GM19035 (cell line): ENCODE data around the gene ANKRD28.
A peak's percentile ranks its signal among the peaks of the same experiment; 100 is the strongest.
"Not testable (repeated sequence)": the region's sequence is repeated elsewhere in the genome, so short reads cannot be mapped to it uniquely, and the experiment has no call there.

Source experiments
- ATAC-seq: cut with Tn5 transposase; IDR thresholded peaks from one replicate; pipeline ENCODE4 v1.9.1; 2021; ENCODE audit not compliant: unreplicated experiment

The ANKRD28 gene

DNA sequence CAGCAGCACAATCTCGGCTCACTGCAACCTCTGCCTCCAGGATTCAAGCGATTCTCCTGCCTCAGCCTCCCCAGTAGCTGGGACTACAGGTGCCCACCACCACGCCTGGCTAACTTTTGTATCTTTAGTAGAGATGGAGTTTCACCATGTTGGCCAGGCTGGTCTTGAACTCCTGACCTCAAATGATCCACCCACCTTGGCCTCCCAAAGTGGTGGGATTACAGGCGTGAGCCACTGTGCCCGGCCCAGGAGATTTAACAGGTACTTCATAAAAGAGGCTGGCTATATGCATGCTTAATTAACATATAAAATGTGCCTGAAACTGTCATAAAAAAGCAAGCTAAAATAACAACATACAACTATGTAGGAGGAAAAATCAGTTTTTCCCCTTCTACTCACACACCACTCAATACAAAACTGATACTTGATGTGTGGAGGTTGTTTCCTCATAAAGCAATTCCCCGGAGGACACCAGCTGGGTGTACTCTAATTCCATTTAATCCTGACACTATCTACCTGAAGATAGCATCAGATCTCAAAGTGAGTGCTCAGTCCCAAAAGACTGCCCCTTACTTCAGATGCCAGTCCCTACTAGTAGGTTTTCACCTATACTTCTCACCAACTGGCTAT lies 22.7 kb downstream of the ANKRD28 start:
- not testable (repeated sequence) for ATAC-seq

DNA sequence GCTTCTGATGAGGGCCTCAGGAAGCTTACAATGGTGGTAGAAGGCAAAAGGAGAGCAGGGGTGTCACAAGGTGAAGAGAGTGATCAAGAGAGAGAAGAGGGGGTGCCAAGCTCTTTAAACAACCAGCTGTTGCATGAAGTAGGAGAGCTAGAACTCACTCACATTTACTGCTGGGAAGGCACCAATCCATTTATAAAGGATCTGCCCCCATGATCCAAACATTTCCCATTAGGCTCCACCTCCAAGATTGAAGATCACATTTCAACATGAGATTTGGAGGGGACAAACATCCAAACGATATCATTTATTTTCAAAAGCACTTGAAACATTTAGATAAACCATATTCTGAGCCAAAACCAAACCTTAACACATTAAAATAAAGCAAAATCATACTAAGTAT lies 26.3 kb downstream of the ANKRD28 start:
- no peak for ATAC-seq

DNA sequence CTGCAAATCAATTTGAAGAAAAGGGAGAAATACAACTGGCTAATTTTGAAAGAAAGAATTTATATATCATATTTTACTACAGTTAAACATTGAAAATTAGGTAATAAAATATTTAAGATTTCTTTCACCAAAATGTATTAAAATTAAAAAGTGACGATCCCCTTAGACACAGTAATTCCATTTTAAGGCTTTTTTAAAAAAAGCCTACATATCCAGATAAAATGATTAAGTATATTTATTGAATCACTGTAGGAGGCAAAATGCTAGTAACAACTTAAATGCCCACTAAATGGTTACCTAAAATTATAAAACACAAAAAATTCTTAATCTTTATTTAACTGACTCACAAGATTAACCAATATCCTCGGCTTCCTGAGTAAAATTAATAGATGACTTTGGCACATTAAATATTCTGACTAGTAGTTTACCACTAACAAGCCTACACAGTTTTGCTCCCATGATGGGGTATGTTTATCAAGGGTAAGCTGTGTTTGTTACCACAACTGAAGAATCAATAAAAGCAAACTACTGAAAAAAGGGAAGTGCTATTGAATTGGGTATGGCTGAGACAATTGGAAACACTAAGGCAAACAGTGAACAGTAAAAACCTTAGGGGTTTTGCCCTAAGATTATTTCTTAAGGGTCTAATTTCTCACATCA lies 28.4 kb downstream of the ANKRD28 start:
- no peak for ATAC-seq

DNA sequence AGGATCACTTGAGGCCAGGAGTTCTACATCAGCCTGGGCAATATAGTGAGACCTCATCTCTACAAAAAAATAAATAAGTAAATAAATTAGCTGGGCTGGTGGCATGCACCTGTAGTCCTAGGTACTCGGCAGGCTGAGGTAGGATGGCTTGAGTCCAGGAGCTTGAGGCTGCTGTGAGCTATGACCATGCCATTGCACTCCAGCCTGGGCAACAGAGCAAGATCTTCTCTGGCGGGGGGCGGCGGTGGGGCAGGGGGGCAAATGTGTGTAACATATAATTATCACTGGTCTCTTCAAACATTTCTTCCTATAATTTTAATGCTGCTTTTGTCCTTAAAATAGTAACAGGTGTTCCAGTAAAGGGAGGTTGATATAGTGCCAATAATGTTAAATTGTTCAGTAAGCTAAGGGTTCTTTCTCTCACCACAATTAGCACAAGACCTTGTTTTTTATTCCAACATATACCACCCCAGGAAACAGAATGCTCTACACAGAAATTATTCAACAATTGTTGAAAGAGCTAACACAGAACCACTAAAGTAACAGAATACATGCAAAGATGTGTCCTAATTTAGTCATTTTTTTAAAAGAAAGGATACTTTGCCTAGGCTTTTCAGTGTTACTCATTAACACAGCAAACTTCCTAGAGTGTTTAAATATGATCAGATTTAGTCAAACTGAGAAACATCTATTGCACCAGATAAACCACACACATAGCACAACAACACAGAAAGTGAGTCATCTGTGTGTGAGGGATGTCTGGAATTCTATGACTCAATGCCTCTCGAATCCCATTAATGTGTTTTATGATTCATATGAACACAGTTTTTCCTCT lies 29.1 kb downstream of the ANKRD28 start:
- ATAC-seq: peak; percentile 86

DNA sequence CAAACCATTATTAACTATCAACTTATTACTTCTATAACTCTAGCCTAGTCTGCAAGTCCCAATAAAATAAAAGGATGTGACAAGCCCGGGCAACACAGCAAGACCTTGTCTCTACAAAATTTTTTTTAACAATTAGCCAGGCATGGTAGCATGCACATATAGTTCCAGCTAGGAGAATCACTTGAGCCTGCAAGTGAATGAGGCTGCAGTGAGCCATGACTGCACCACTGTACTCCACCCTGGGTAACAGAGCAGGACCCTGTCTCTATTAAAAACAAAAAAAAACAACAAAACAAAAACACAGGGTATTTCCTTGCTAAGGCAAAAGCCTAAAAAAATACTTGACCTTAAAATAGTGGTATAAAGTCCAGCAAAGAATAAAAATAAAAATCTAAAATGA lies 31.4 kb downstream of the ANKRD28 start:
- ATAC-seq: no peak

DNA sequence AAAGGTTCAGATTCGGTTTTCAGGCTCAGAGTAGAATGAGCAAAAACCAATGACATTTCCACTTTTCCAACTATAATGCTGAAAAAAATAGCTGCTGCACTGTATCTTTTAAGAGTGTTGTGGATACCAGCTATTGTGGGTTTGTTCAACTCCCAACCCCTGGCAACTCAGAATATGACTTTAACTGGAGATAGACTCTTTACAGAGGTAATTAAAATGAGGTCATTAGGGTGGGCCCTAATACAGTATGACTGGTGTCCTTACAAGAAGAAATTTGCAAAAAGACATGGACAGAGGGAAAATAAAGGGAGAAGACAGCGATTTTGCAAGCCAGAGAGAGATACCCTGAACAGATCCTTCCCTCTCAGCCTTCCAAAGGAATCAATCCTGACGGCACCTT lies 39.5 kb downstream of the ANKRD28 start:
- no peak for ATAC-seq

DNA sequence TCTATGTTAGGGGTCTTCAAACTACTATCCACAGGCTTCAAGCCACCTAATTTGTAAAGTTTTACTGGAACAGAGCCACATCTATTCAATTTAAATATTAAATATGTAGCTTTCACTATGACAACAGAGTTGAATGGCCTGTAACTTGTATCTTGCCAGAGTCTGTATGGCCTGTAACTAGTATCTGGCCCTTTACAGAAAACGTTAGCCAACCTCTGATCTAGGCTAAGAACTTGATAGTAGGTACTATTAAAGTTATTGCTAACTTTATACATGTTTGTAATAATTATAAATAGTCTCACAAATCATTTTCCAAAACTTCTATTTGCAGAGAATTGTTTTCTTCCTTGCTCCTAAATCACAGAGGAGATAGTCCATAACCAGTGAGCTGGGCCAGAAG lies 40.0 kb downstream of the ANKRD28 start:
- no peak for ATAC-seq

DNA sequence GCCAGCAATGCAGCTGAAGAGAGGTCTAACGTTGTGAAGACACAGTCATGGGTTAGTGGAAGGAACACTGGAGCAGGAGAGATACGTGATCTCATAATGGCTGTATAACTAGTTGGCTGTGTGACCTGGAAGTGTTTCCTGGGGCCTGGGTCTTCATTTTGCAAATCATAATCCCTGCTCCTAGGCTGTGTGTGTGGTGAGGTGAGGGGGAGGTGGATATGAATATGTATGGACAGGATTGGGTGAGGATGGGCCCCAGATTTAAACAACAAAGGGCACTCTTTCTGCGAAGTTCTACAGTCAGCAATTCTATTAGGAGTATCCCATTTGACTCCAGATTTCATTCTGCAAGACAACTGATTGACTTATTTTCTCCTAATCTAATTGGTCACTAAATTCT lies 41.3 kb downstream of the ANKRD28 start:
- ATAC-seq: no peak

DNA sequence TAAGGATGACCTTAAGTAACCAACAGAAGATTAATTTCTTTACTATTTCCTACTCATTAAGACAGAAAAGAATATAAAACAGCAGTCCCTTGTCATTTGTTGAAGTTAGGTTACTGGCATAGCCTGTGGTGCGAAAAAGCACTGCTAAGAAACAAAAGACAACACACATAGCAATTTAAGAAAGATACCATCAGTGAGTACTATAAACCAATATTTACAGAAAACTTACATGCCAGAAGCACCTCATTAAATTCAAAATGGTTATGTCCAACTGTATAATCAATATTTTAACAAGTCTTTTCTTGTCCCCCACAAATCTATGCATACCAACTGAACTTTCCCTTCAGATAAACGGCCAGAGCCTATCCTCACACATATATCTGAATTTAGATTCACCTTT lies 42.0 kb downstream of the ANKRD28 start:
- no peak for ATAC-seq

DNA sequence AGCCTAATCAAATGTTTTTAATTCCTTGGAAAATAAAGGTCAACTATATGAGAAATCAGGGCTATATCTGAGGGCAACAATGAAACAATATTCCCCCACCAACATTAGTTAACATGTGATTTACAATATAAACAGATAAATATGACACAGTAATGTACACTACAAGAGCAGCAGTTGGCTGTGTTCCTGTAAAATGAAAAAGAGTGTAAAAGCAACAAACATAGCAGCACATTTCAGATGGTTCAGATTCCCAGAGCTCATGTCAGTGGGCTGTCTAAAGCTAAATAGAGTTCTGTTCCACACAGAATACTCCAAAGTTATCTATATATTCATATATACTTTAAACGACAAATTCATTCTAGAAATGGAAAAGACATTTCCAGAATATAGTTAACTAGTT lies 42.6 kb downstream of the ANKRD28 start:
- no peak for ATAC-seq

DNA sequence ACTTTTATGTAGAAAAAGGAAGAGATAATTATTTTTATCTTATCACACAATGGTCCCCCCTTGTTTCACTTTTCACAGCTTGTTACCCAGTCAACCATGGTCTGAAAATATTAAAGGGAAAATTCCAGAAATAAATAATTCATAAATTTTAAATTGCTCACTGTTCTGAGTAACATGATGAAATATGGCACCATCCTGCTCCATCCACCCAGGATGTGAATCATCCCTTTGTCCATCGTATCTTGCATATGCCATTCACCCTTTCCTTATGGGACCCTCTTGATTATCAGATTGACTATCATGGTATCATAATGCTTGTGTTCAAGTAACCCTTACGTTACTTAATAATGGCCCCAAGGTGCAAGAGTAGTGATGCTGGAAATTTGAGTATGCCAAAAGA lies 43.7 kb downstream of the ANKRD28 start:
- no peak for ATAC-seq

DNA sequence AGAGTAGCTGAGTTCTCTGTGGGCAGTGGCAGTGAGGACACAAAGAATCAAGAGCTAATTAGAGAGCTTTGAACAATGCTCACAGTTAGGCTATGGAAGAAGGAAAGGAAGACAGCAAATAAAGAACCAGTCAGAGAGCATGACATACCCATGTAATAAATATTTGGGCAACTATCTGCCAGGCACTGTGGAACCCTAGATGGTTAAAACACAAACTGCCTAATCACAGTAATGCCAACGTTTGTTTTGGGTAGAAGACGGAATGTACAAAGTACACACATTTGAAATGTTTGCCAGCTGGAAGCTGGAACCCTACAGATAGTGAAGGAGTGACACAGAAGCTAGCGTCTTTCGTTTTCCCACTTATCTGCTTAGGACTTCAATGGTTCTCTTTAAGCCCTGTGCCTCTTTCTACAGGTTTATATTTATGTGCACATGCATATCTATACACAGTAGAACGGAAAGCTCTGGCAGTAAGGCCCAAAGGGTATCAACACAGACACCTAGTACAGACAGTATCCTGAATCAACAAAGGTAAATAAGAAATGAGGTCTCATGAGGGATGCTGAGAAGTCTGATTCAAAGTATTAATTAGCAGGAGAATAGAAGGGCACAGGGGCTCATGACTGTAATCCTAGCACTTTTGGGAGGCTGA lies 44.6 kb downstream of the ANKRD28 start:
- ATAC-seq: no peak

DNA sequence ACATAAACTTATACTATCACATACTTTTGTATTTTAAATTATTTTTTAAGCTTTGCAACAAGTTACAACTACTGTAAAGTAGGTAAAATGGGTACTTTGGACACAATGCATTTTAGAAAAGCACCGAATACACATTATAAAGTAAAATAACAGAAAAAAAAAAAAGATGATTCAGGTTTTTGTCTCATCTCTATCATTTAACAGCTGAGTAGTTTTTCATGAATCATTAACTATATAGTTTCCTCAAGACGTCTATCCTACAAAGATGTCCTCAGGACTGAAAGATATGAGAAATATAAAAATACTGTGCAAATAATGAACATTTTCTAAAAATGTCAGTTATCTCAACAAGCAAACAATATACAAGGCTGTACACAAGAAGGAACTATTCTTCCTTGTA lies 46.9 kb downstream of the ANKRD28 start:
- no peak for ATAC-seq

DNA sequence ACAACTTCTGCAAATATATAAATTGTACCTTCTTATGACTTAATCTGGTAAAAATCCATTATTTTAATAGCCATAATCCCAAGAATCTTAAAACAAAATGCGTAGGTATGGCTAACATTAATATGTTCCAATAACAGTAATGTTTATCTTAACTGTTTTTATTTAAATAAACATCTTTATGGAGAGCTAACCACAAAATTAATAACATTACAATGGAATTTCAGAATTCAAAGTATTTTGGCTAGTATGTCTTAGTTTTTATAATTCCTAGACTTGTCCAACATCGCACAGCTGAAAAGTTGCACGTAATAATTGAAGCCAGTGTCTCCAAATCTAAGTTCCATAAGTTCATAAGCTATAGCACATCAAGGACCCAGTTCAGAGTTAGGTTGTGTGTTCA lies 47.6 kb downstream of the ANKRD28 start:
- no peak for ATAC-seq

DNA sequence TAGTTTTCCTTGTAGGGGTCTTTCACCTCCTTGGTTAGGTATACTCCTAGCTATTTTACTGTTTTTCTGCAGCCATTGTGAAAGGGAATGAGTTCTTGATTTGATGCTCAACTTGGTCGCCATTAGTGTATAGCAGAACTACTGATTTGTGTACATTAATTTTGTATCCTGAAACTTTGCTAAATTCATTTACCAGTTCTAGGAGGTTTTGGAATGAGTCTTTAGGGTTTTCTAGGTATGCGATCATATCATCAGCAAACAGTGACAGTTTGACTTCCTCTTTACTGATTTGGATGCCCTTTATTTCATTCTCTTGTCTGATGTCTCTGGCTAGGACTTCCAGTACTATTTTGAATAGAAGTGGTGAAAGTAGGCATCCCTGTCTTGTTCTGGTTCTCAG lies 51.9 kb downstream of the ANKRD28 start:
- ATAC-seq: not testable (repeated sequence)

DNA sequence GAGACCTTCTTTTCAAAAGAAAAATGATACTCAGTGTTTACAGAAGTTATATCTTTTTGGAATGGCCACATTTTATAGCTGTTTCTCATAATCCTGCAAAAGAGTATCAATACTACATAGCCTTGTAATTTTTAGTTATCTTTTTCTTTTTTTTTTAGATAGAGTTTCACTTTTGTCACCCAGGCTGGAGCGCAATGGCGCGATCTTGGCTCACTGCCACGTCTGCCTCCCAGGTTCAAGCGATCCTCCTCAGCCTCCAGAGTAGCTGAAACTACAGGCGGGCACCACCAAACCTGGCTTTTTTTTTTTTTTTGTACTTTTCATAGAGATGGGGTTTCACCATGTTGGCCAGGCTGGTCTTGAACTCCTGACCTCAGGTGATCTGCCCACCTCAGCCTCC lies 53.6 kb downstream of the ANKRD28 start:
- no peak for ATAC-seq

DNA sequence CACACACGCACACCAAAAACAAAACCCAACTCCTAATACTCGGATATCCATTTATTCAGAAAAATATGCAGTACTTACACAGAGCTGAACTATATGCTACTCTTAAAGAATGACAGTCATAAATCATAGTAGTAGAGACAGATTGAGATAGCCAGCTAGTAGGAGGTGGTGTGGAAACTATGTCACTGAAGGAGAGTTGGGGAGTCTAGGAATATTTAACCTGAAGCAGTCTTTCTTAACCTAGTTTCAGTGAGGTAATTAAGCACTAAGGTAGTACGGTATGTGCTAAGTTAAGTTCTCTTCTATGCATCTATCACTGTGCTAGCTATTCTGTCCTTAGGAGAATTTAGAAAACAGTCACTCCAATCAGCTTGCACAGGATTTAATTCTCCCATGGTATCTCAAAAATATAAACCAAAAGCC lies 54.2 kb downstream of the ANKRD28 start:
- ATAC-seq: no peak

DNA sequence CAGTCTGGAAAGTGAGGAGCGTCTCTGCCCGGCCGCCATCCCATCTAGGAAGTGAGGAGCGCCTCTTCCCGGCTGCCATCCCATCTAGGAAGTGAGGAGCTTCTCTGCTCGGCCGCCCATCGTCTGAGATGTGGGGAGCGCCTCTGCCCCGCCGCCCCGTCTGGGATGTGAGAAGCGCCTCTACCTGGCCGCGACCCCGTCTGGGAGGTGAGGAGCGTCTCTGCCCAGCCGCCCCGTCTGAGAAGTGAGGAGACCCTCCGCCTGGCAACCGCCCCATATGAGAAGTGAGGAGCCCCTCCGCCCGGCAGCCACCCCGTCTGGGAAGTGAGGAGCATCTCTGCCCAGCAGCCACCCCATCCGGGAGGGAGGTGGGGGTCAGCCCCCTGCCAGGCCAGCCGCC lies 55.5 kb downstream of the ANKRD28 start:
- ATAC-seq: not testable (repeated sequence)

DNA sequence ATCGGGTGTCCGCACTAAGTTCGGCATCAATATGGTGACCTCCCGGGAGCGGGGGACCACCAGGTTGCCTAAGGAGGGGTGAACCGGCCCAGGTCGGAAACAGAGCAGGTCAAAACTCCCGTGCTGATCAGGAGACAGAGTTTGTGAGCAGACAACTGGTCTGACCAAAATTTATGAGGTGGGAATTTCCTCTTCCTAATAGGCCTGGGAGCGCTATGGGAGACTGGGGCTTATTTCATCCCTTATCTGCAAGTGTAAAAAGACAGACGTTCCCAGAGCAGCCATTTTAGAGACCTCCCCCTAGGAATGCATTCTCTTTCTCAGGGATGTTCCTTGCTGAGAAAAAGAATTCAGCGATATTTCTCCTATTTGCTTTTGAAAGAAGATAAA lies 59.2 kb downstream of the ANKRD28 start:
- ATAC-seq: not testable (repeated sequence)

DNA sequence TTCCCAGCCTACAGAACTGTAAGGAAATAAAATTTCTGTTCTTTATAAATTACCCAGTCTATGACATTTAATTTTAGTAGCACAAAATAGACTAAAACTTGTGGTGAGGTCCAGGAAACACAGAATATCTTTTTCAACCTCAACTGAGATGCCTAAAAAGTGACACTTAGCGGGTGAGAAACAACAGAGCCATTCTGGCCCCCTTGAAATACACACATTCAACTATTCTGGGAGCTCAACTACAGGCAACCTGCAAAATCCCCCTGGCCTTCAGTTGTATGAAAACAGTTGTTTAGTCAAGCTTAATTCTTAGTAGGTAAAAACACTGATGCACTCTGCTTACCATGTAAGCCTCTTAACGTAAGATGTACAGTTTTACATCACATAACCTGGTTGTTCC lies 66.8 kb downstream of the ANKRD28 start:
- ATAC-seq: no peak

DNA sequence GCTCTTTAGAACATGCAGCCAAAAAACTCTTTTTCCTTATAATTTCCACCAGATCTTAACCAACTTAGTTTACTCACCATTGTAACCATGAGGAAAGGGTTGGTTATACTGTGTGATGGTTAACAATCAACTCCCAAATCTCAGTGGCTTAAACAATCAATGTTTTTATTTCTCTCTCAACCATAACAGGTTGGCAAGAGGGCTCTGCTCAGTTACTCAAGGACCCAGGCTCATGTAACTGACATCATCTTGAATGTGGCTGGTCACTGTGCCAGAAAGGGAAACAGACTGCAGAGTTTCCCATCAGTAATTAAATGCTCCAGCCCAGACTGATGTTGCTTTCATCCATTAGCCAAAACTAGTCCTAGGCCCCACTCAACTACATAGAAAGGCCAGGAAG lies 69.0 kb downstream of the ANKRD28 start:
- no peak for ATAC-seq

DNA sequence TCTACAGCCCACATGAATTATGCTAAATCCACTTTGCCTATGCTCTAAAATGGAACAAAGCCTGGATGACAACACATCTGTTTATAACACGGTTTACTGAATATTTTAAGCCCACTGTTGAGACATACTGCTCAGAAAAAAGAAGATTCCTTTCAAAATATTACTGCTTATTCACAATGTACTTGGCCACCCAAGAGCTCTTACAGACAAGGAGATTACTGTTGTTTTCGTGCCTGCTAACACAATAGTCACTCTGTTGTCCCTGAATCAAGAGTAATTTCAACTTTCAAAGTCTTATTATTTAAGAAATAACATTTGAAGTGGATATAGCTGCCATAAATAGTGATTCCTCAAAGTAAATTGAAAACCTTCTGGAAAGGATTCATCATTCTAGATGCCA lies 70.9 kb downstream of the ANKRD28 start:
- ATAC-seq: no peak
